GM21447 (cell line): ENCODE measurements around the gene SIK2.
"Not testable (repeated sequence)": the region's sequence is repeated elsewhere in the genome, so short reads cannot be mapped to it uniquely, and the experiment has no call there.

Experiments
- ATAC-seq: cut with Tn5 transposase; IDR thresholded peaks from one replicate; pipeline ENCODE4 v1.9.1; 2021; ENCODE audit not compliant: unreplicated experiment

SIK2 gene

DNA sequence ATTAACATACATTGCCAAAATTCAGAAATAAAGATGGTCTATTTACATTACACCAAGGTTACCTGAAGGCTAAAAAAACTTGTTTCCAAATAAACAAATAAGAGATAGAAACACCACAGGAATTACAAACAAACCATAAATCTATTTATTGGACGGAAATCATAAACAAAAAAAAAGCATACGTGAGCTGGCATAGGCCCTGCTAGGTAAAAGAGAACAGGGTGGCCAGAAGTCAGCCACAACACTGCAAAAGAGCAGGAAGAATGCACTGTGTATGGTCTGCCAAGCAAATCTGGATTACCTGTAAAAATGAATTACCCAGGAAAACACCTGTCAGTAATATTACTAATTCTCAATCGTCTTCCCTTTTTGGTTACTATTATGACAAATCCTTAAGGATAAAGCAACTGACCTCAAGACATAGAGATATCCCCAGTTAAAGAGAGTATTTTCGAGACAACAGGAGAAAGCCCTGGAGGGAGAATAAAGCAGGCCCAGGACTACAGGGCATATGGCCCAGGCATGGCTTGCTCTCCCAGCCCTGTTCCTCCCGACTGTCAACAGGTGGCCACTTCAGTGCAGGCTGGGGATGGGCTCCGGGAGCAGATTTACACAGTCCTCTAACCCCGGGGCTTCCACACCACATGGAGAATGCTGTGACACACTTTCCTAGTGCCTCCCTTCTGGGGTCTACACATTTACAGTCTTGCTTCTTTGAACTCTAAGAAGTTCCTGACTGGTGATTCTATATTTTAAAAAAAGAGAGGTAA lies 146.0 kb downstream of the SIK2 start:
- ATAC-seq: no peak

DNA sequence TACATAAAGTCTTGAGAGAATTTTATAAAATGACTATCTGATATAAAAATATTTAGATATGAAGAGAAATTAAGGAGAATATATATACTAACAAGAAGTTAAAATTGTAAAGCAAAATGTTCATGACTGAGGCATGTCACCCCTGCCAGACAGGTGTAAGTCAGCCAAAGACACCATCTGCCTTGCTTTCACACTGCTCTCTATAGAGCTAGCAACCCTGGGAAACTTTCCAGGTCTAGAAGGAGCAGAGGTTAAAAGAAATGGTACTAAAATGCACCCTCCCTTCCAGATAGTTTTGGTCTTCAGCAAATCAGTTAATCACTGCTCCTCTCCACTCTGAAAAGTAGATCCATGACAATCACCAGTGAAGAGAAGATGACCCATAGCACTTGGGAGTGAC lies 147.4 kb downstream of the SIK2 start:
- no peak for ATAC-seq

DNA sequence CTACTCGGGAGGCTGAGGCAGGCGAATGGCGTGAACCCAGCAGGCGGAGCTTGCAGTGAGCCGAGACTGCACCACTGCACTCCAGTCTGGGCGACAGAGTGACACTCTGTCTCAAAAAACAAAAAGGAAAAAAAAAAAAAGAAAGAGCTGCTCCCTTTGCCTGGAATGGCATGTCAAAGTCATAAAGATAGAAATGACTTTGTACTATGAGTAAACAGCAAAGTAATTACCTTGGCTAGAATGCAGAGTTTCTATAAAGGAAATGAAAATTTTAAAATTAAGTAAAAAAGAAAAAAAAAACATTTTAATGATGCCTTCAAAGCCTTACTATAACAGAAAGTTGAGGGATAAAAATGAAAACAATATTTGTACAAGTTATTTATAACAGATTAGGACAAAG lies 153.8 kb downstream of the SIK2 start:
- no peak for ATAC-seq

DNA sequence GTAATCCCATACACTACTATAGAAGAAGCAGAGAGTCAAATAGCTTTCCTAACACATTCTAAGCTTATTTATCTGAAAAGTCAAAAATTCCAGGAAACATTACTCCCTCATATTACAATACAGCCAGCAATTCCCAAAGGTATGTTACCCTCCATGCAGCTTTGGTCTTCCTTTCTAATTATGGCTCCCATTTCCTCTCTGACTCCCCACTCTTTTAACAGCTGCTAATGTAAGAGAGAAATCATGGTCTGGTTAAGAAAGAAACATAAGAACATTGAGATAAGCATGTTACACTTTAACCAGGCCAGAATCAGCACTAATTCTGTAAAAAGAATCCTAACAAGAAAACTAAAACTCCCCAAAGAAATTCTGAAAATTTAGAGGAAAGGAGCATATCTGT lies 157.1 kb downstream of the SIK2 start:
- no peak for ATAC-seq

DNA sequence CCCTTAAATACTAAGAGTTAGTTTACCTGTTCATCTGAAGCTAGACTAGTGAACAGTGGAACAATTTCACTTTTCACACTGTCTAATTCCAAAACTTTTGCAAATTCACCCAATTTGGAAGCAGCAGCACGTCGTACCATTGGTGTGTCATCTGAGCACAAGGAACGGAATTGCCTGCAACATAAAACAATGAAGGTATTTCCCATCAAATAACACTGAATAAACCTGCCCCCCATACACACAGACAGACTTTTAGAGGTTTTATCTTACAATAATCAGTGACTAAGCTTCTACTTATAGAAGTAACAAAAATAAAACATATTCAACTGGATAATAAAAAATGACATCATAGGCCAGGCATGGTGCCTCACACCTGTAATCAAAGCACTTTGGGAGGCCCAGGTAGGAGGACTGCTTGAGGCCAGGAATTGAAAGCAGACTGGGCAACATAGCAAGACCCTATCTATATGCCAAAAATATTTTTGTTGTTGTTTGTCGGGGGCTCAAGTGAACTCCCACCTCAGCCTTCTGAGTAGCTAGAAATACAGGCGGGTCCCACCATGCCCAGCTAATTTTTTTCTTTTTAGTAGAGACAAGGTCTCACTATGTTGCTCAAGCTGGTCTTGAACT lies 157.6 kb downstream of the SIK2 start:
- ATAC-seq: no peak

DNA sequence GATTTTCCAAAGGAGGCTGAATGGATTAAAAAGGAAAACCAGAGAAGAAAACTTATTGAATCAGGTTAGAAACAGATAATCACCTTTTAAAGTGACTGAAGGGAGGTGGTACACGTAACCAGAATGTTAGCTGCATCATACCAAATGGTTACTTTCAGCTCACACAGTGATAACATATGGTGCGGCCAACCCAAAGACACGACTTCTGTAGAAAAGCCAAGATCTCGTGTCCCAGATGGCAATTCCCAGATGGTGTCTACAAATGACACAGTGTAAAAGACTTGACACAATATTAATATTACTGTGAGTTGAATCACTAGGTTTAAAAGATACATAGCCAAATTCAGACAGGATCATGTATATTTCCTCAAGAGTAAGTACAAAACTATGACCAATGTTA lies 158.8 kb downstream of the SIK2 start:
- ATAC-seq: no peak

DNA sequence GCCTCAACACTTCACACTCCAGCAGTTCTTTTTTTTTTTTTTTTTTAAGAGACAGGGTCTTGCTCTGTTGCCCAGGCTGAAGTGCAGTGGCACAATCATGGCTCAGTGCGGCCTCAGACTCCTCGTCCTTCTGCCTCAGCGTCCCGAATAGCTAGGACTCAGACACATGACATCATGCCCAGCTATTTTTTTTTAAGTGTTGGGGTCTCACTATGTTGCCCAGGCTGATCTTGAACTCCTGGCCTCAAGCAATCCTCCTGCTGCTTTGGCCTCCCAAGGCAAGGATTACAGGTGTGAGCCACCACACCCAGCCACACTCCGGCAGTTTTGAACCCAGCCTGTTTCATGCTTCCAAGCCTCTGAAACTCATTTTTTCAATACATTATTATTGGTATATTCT lies 160.3 kb downstream of the SIK2 start:
- ATAC-seq: no peak

DNA sequence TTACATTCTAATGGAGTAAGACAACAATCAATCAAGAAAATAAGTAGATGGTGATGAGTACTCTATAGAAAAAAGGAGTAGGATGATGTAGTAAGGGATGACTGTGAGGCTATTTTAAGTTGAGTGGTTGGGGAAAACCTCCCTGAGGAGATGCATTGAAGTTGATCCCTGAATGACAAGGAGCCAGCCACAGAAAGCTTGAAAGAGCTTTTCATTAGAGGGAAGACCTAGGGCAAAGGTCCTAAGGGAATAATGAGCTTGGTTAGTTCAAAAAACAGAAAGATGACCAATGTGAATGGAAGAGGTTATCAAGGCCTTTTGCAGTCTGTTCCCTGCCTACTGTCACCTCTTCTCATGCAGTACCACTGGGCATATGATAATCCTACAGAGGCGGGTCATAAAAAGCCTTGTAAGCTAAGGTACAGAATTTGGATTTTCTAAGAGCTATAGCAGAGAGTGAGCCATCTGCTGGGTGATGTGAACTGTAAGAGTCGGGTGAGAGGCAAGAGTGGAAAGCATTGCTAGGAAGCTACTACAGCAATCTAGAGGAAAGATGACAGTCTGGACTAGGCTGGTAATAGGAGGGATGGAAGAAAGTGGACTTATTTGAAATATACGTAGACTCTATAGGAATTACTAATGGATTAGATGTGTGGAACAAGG lies 160.9 kb downstream of the SIK2 start:
- ATAC-seq: no peak

DNA sequence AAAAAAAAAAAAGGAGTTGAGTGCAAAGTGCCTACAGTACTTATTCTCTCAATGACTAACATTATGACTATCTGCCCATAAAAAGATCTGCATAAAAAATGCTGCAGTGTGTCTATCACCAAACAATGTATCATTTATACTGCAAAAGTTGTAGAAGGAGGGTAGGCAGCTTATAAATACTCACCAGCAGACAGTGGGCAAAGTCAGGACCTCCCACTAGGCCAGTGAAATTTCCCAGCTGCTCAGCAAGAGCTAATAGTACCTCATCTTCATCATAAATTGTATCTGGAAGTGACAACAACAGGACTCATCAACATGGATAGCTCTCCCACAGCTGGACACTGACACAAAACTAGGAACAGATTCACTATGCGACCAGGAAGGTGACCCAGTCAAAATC lies 162.4 kb downstream of the SIK2 start:
- ATAC-seq: no peak

DNA sequence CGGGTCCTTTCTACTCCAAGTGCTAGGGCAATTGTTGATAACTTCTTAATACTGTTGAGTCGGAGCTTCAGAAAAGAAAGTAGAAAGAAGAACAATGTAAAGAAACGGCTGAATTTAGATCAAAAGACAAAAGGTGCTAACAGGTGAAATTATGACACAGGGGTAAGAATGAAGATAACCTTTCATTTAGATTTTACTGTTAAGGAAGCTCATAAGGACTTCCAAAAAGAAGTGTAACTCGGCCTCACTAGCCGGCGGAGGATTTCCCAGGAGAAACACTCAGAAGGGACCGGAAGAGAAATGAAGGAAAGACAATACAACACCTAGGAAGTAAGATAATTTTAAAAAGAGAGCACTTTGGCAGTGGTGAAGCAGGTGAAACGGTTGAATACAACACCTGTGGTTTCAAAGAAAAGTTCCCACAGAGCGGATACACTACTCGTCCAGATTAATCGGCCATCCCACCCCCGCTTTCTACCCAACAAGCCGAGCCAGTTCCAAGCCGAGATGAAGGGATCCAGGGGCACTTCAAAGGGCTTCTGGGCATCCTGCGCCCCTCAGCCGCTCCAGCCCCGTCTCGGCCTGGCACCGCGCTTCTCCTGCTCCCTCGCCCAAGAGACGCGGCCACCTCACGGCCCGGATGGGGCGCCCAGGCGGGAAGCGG lies 163.2 kb downstream of the SIK2 start:
- ATAC-seq: peak; percentile 40

DNA sequence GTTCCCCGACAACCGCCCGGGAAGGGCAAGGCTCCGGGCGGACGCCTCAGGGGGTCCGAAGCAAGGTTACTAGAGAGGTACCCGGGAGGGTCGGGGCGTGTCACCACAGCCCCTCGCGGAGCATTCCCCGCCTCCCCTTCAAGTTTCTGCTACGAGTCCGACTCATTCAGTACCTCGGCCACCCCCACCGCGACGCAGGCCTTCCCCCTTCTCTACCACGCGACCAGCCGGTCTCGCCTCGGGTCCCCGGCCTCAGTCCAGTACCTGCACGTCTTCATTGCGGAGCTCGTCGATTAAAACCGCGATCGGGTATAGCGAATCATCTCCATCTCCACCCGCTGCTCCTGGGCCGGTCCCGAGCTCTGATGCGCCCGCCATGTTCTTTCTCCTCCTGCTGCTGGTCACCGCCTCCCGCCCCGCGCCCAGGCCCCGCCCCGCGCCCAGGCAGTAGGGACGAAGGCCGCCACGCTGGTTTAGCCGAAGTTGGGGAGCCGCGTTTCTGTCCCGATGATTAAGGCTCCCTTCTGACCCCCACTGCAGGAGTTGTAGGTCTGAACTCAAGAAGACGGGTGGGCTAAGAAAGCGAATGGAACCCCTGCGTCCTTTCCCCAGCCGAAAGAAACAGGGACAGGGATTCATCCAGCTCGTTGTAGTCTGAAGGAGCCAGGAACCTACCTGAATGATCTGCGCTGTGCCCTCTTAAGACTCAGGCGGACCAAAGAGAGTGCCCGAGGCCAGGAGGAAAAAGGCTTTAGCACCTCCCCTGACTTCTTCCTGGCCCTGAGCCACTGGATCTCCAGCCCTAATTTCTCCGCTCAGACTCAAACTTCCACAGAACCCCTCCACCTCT lies 164.0 kb downstream of the SIK2 start, which contains the start of gene PPP2R1B:
TSS of gene PPP2R1B (minus strand) at position 406 of the 850 bp plus-strand sequence. CDS start at position 378, 28 bp downstream.
- ATAC-seq: peak; percentile 88

DNA sequence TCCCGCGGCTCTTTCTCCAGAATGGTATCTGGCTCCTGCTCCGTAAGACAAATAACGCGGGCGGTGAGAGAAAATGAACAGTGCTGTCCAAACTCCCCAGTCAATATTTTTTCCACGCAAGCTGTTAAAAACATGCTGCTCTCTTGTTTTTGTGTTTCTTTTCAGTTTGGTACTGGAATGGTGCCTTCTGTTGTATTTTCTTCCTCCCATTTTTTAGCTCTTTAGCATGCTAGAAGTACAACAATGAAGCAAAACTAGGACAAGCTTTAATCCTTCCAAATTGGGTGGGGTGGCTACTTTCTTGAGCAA lies 164.5 kb downstream of the SIK2 start:
- no peak for ATAC-seq

DNA sequence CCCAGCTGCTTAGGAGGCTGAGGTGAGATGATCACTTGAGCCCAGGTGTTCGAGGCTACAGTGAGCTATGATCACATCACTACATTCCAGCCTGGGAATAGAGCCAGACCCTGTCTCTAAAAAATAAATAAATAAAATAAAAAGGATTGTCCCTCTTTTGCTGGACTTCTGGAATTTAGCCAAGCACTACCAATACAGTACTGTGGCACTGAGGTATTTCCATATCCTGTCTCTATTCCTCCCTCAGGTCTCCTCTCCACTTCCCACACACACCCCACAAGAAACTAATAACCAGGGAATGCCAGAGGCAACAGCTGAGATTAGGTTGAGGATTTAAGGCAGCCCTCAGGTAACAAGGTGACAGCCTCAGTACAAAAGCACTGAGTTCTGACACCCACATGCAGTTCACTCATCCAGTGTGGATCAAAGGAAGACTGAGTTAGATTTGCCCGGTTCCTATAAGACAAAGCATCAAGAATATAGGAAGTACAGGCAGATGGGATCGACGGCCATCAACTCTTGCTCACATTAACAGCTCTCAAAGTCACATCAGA lies 168.4 kb downstream of the SIK2 start:
- ATAC-seq: no peak

DNA sequence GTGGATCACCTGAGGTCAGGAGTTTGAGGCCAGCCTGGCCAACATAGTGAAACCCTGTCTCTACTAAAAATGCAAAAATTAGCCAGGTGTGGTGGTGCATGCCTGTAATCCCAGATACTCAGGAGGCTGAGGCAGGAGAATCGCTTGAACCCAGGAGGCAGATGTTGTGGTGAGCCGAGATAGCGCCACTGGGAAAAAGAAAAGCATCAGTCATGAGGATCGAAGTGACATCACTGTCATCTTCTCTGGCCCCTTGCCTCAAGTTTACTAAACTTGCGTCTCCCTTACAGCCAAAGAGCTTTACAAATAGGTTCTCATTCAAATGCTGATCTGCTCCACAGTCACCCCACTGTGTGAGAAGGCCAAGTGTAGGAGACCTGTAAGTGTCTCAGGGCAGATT lies 169.0 kb downstream of the SIK2 start:
- not testable (repeated sequence) for ATAC-seq

DNA sequence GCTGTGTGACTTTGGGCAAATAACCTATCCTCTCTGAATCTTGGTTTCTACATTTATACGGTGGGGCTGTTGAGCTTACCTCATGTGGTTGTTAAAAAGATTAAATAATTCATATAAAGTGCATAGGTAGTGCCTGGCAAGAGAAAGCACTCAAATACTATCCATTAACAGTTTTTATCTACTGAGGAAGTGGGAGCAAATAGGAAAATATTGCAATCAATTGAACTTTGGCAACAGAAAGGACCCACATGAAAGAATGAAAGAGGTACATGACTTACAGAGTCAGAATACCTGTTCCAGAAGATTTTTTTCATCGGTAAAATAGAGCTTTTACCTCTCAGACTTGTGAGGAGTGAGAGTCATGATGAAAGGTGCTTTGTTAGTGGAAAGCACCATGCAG lies 170.3 kb downstream of the SIK2 start:
- no peak for ATAC-seq

DNA sequence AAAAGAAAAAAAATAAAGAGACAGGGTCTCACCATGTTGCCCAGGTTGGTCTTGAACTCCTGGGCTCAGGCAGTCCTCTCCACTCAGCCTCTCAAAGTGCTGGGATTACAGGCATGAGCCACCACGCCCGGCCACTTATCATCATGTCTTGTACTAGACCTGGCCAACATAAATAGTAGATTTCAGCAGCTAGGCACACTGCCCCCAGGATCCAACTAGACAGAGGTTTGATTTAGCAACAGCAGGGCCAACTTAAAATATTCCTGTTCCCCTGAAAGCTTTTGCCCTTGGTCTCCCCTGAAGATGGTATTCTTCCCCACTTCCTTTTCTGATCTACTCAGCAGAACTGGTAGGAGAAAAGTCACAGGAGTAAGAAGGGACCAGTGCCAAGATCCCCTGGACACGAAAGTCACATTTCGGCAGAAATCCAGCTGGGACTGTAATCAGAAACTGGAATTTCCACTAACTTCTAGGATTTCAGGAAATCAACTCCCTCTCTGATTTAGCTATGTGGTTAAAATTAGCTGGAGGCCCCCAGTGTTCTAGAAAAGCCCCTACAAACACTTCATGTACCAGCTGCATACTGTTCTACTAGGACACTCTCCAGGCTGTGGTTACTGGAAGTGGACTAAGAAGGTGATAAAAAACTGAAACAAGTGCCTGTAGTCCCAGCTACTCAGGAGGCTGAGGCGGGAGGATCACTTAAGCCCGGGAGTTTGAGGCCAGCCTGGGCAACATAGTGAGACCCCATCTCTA lies 172.9 kb downstream of the SIK2 start:
- ATAC-seq: no peak

DNA sequence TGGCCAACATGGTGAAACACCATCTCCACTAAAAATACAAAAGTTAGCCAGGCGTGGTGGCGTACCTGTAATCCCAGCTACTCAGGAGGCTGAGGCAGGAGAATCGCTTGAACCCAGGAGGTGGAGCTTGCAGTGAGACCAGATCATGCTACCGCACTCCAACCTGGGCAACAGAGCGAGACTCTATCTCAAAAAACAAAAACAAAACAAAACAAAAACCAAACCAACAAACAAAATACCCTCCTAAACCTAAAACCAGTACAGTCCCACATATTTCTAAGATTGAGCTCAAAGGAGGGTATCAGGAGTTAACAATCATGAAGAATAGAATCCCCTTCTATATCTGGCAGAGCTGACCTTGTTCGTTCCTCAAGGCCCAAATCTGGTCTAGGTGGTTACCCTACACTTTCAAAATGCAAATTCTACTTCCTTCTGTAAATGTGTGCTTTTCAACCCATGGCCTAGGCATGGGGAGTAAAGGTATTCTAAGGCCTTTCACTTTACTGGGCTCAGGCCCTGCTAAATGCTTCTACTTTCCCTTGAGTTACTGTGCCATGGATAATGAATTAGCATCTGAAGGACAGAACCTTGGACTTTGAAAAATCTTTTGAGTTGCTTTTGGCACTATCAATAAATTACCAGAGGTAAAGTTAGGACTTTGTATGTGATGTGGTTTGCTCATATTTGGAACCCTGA lies 174.3 kb downstream of the SIK2 start:
- ATAC-seq: peak; percentile 97

DNA sequence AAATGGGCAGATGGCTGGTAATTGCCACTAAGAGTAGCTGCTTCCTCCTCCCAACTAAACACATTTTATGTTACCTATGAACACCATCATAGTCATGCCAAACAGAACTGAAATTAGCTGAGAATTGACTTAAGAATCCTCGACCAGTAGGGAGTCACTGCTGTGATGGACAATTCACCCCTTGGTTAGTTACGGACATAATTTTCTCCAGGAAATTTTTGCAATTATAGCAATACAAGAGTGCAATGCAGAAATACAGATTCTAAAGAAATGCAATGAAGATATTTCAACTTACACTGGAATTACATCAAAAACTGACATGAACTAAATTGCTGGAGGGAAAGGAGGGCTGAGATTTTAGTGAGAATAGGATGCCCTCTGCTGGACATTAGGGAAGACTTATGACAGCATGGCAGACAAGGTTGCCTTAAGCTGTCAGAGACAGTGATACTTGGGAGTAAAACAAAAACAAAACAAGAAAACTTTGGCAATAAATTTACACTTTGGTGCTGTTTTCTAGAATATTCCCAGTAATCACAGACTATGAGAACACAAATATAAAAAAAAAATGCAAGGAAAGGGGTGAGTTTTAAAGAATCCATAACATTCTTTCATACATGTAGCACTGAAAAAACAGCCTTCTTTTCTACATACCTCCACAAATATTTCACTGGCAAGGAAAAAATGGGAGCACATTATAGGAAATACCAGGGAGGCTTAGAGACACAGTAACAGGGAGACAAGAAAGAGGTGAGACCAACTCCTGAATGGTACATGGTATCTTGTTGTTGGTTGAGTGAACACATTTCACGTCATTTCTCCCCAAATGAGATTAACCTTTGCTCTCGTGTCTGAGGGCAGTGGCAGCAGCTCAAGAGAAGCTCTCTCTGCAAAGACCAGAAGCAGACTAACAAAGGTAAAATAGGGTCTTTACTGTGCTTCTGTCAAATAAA lies 175.1 kb downstream of the SIK2 start:
- peak; percentile 63 for ATAC-seq
